GM21786 (cell line): ENCODE data around the gene SYCN.

Experiments used
- ATAC-seq: cut with Tn5 transposase; IDR thresholded peaks from one replicate; pipeline ENCODE4 v1.9.1; 2021; ENCODE audit not compliant: unreplicated experiment

Gene SYCN

DNA sequence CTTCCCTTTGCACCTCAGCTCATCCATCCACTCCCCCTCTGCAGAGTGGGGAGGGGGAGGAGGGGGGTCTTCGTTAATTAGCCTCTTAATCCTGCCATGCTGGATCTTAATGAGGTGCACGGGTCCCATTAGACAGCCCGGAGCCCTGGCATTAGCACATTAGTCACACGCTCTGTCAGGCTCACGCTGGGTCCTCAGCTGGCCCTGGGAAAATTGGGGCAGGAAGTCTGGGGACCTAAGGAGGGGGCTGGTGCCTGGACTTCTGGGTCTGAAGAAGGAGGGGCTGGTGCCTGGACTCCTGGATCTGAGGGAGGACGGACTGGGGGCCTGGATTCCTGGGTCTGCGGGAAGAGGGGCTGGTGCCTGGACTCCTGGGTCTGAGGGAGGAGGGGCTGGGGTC is 7.7 kb downstream of the SYCN start:
- ATAC-seq, result no peak

DNA sequence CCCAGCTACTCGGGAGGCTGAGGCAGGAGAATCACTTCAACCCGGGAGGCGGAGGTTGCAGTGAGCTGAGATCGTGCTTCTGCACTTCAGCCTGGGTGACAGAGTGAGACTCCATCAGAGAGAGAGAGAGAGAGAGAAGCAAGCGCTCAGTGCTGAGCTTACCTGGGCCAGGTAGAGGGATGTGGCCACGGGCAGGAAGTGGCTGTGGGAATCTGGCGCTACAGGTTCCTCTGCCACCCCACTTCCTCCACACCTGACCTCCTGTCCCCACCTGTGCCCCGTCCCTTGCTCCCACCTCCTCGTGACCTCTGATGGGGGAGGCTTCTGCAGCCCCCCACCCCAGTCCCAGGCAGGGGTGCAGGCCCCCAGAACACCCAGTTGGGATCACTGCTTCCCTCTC is 8.3 kb downstream of the SYCN start:
- no peak for ATAC-seq

DNA sequence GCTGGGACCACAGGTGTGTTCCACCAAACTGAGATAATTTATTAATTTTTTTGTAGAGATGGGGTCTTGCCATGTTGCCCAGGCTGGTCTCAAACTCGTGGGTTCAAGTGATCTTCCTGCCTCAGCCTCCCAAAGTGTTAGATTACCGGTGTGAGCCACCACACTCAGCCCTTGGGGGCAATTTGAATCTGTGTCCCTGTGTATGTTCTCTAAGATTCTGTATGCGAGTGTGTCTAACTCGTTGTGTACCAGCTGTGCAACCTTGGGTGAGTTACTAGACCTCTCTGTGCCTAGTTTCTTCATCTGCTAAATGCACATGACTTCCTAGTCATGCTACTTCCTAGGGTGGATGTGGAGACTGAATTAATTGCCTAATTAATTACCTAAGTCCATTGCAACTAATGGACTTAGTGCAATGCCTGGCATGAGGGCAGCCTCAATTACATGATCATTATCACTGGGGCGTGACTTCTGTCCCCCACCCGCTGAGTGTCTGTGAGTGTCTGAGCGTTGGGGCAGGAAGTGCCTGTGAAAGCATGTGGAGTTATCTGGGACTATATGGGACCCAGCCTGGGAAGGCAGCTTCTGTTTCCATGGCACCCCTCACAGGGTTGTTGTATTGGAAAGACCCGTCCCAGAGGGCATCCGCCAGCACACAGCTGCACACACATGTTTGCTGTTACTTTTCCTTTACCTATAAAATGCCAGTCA is 9.1 kb downstream of the SYCN start:
- ATAC-seq, result no peak

DNA sequence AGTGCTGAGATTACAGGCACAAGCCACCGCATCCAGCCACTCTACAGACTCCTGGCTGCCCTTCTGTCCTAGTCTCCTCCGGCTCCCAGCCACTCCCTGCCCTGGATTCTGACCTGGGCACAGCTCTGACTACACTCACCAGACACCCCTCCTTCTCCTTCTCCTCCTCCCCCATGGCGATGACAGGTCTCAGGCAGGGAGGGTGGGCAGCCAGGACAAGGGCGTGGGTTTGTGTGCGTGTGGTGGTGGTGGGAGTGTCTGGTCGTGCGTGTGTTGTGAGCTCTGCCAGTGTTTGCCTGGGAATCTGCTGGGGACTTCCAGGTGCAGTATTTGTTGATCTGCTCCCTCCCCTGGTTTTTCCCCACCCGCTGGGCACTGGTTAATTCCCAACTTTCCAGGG is 10.3 kb downstream of the SYCN start:
- ATAC-seq, result no peak

DNA sequence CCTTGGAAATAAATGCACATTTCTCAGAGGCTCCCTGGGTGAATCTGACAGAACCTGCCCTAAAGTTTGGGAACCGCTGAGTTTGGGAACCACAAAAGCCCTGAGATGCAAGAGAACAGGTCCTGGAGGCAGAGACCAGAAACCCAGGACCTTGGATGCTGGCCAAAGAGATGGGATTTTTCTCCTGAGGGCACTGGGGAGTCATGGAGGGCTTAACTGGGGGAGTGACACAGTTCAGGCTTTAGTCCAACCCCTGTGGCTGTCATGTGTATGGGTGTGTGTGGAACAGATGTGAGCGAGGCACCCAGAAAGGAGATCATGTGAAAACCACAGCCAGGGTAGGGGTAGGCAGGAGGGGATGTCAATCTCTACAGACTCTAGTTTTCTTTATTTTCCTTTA is 11.2 kb downstream of the SYCN start:
- ATAC-seq, result no peak

DNA sequence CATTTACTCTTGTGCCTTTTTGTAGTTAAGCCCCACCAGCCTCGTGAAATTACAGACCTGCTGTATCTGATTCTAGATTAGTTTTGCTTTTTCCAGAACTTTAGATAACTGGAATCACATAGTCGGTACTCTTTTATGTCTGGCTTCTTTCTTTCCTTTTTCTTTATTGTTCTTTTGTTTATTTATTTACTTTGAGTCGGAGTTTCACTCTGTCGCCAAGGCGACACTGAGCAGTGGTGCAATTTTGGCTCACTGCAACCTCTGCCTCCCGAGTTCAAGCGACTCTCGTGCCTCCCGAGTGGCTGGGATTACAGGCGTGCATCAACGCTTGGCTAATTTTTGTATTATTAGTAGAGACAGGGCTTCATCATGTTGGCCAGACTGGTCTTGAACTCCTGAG is 13.3 kb downstream of the SYCN start:
- ATAC-seq, result no peak

DNA sequence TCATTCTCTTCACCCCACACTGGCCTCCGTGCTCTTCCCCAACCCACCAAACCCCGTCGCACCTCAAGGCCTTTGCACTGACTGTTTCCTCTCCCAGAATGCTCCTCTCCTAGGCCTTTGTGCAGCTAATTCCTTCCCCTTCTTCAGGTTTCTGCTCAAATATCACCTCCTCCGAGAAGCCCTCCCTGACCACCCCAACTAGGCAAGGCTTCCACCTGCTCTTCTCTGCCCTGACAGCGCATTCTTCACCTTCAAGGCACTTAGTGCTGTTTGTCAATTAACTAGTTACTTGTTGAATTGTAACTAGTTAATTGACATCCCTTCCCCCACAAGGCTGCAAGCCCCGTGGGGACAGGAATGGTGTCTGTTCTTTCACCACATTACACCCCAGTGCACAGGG is 15.1 kb downstream of the SYCN start:
- ATAC-seq, result no peak

DNA sequence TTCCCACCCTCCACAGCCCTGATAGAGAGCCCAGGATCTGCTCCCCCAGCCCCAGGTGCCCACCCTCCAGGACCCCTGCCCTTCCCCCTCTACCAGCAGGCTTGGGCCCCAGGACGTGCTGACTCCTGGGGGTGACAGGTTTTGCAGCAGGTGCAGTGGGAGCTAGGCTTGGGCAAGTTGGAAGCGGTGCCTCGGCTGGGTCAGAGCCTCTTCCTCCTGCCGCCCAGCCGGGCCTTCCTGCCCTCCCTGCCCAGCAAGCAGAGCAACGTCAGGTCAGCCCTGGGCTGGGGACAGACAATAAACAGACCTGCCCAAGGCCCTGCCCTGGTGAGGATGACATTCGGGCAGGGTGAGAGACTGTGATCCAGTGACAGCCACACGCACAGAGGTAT is 16.5 kb downstream of the SYCN start:
- no peak for ATAC-seq

DNA sequence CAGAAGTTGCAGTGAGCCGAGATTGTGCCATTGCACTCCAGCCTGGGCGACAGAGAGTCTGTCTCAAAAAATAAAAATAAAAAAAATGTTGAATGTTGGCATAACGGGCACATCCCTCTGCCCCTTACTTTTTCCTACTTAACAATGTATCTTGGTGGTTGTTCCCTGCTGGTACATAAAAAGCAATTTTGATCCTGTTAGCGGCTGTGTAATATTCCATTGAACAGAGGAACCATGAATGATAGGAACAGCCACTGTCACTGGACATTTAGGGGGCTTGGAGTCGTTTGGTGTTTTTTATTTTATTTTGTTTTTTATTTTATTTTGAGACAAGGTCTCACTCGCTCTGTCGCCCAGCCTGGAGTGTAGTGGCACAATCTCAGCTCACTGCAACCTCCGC is 17.7 kb downstream of the SYCN start:
- ATAC-seq, result no peak

DNA sequence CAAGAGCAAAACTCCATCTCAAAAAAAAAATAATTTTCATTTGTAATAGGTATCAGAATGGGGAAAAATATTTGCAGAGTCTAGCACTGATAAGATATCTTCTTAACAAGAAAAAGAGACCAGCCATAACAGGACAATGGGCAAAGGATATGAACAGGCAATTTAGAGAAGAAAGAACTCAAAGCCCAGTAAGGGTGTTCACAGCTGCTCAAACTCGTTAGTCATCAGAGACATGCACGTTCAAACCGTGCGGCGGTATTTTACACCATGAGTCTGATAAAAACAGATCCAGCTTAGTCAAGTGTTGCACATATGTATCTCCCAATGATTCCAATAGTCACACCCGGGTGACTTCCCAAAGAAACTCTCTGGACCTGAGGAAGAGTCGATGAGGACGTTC is 21.0 kb downstream of the SYCN start:
- no peak for ATAC-seq

DNA sequence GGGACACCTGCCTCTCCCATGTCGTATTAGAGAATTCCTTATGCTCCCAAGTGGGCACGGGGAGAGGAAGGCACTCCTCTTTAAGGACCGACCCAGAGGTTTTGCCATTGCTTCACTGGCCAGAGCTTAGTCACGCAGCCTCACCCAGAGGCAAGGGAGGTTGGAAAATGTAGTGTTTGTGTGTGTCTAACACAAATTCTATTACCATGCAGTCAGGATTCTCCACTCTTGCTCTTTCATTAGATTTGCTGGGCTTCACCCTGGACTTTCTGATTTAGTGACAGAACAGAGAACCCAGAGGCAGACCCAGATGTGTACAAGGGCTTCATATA is 21.9 kb downstream of the SYCN start:
- no peak for ATAC-seq

DNA sequence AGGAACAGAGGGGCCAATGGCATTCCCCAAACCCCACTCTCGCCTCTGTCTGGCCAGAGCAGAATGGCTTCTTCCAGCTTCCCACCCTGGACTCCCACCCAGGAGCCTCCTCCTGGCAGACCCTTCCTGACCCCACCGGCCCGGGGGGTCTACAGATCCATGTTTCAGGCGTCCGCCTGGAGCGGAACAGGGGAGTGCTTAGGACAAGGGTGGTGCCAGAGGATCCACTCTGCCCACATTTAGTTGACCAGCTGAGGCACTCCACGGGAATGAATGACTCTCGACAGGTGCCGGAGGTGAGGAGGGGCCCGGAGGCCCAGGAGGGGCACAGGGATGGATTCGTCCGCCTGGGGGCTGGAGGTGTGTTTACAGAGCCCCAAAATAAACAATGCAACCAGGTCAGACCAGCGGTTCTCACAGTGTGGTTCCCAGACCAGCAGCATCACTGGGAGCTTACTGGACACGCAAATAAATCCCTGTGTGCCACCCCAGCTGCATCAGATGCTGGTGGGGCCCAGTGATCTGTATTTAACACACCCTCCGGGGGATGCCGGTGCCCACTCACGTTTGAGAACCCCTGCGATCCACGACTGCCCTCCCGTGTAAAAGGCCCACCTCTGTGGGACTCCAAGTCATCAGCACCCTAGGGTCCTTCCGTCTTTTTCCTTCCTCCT is 22.4 kb downstream of the SYCN start:
- no peak for ATAC-seq

DNA sequence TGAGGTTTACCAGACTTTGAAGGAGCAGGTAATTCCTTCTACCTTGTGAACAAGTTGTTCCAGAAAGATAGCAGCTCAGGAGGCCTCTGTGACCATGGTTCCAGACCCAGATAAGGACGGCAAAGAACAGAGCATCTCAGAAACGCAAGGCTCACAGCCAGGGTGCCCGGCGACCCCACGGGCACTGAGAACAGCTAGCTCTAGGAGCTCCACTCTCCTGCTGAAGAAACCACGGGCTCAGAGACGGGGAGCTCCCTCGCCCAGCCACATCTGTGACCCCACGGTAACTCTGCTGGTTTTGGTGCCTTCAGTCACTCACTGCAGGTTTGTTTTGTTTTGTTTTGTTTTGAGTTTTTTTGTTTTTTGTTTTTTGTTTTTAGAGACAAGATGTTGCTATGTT is 23.3 kb downstream of the SYCN start:
- no peak for ATAC-seq

DNA sequence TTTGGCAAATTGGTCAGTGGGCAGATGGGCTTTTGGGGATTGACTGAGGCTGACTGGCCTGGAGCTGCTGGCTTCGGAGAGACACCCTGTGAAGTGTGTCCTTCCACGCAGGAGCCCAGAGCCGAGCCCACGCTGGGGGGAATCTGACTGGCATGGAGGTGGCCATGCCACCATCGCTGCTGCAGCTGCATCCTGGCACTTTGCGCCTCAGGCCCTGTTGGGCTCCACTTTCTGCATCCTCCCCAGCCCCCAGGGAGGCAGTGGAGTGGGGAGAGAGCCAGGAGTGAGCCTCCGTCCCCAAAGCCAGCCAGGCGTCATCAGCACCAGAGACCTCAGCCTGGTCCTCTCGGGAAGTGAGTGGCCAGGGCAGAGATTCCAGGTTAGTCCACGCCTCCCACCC is 24.3 kb downstream of the SYCN start:
- ATAC-seq, result no peak

DNA sequence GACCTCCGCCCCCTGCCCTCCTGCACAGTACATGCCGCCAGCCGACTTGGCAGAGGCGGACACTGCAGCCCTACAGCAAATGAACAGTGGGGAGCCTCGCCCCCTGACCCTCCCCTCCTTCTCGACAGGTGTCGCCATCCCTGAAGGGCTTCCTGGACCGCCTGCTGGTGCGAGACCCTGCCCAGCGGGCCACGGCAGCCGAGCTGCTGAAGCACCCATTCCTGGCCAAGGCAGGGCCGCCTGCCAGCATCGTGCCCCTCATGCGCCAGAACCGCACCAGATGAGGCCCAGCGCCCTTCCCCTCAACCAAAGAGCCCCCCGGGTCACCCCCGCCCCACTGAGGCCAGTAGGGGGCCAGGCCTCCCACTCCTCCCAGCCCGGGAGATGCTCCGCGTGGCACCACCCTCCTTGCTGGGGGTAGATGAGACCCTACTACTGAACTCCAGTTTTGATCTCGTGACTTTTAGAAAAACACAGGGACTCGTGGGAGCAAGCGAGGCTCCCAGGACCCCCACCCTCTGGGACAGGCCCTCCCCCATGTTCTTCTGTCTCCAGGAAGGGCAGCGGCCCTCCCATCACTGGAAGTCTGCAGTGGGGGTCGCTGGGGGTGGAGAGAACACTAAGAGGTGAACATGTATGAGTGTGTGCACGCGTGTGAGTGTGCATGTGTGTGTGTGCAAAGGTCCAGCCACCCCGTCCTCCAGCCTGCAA is 25.6 kb downstream of the SYCN start:
- no peak for ATAC-seq

DNA sequence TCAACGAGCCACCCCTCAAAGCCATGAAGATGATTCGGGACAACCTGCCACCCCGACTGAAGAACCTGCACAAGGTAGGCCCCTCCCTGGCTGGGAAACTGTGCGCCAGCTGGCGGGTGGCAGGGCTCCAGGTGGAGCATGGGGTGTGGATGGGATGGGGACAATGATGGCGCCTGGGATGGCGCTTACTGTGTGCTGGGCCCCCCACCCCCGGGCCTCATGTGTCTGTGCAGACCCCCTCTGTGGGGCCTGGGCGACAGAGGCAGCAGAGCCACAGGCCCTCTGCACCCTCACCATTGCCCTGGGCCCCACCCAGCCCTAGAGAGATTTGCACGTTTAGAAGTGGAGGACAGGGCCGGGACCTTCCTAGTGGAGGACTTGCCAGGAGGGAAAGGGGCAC is 26.3 kb downstream of the SYCN start:
- ATAC-seq, result no peak

DNA sequence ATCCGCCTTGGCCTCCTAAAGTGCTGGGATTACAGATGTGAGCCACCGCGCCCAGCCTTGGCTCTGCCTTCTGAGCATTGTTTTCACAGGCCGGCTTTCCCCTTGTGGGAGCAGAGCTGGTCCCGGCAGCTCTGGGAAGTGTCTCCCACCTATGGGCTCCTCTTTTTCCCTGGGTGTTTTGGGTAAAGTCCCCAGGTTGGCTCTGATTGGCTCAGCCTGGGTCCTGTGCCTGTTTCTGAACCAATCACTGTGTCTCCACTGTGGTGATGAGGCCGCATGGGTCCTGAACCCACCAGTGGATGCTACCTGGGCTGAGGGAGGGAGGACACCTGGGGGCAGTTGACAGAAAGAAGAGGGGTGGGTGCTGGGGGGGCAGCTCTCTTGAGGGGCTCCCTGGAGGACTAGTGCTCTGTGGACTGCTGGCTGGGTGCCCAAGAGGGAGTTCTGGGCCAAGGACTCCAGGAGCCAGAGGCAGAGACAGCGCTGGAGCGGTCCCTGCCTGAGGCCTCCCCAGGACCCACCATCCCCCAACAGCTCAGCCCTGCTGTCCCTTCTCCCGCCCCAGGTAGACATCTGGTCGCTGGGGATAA is 26.9 kb downstream of the SYCN start:
- no peak for ATAC-seq

DNA sequence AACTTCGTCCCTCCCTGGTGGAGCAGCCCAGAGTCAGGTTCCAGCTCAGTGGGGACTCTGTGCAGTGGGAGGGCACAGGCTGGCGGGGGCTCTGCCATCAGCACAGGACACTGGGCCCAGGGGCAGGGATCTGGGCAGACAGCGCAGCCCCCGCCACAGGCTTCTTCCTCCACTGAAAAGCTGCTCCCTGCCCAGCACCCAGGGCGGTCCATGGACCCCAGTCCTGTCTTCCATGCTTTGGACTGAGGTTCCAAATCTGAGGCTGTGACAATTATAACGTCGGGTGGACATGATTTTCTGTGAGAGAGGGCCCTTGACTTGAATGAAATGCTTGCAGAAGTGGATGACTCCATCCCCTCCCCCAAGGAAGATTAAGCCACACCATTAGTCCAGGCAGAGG is 28.5 kb downstream of the SYCN start:
- ATAC-seq, result no peak

DNA sequence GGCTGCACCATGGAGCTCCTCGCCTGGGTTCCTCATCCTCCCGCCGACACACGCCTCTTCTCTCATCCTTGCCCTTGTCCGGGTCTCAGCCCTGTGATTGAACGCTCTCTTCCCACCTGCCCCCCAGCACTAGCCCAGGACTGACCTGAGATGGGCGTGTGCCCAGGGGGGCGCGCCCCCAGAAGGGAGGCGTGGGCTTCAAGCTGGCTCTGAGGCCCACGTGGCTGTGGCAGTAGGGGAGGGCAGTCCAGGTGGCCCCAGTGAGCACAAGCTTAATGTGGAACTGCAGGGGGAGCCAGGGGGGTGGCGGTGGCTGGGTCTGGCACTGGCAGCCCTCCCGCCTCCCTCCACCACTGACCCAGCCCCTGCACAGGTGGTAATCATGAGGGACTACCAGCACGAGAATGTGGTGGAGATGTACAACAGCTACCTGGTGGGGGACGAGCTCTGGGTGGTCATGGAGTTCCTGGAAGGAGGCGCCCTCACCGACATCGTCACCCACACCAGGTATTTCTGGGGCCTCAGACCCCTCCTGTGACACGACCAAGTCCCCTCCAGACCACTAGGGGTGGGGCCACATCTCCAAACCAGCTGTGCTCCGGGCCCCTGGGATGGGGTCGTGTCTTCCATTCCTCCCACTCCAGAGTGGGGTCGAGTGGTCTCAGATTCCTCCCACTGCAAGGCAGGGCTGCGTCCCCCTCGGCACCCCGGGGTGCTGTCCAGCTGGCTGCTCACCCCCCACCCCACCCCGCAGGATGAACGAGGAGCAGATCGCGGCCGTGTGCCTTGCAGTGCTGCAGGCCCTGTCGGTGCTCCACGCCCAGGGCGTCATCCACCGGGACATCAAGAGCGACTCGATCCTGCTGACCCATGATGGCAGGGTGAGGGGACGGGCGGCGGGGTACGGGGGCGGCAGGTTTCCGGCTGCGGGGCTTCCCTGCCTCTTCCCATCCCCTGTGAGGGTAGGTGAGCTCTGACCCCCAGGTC is 29.2 kb downstream of the SYCN start:
- ATAC-seq, result no peak

DNA sequence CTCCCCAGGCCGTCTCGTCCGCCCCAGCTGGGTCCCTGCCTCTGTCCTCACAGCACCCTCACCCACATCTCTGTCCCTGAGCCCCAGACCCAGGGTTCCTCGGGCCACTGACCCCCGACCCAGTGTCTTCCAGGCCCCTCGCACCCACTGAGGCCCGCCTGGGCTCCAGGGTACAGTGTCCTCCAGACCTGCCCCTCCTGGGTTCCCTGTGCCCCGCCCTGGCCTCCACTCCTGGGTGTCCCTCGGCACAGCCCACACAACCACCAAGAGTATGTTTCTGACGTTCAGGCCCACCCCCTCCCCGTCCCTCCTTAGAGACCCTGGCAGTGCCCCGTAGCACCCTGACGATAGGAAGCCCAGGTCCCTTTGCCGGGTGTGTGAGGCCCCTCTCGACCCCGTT is 29.9 kb downstream of the SYCN start:
- no peak for ATAC-seq

DNA sequence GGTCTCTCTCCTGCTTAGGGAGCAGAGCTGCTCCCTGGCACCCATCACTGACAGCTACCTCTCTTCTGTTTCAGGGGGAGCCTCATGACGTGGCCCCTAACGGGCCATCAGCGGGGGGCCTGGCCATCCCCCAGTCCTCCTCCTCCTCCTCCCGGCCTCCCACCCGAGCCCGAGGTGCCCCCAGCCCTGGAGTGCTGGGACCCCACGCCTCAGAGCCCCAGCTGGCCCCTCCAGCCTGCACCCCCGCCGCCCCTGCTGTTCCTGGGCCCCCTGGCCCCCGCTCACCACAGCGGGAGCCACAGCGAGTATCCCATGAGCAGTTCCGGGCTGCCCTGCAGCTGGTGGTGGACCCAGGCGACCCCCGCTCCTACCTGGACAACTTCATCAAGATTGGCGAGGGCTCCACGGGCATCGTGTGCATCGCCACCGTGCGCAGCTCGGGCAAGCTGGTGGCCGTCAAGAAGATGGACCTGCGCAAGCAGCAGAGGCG is 30.5 kb downstream of the SYCN start:
- ATAC-seq, result no peak
